SJSA1 (cell line): ENCODE data around the gene KIF5A. TPM values are rescaled to one million over a fixed set of nuclear protein-coding genes. Genes with fewer than 3 reads are reported as not detected.
"Not testable (repeated sequence)": the region's sequence is repeated elsewhere in the genome, so short reads cannot be mapped to it uniquely, and the experiment has no call there.

Experiments
- DNase-seq, 2 experiments: peaks; one replicate each; pipeline ENCODE4 v3.0.0-alpha.2; 2015 to 2020; ENCODE audit warnings: low spot score in 2 of 2, low read depth in 1 of 2
- H3K27ac ChIP-seq: fragments of 250-450 bp; sonication (Bioruptor Pico); 2 replicates; pipeline ENCODE4 v1.5.1; 2020; ENCODE audit warnings: mild to moderate bottlenecking, moderate library complexity
- H3K27me3 ChIP-seq: fragments of 250-450 bp; sonication (Bioruptor Pico); replicated peaks from 2 replicates; pipeline ENCODE4 v1.5.1; 2020; ENCODE audit warnings: mild to moderate bottlenecking, moderate library complexity
- H3K36me3 ChIP-seq: fragments of 250-450 bp; sonication (Bioruptor Pico); 2 replicates; pipeline ENCODE4 v1.5.1; 2020; ENCODE audit warnings: mild to moderate bottlenecking
- H3K4me1 ChIP-seq: fragments of 250-450 bp; sonication (Bioruptor Pico); replicated peaks from 2 replicates; pipeline ENCODE4 v1.6.1; 2021; ENCODE audit warnings: mild to moderate bottlenecking
- H3K4me3 ChIP-seq: fragments of 250-450 bp; sonication (Bioruptor Pico); 2 replicates; pipeline ENCODE4 v1.5.1; 2020; ENCODE audit warnings: mild to moderate bottlenecking
- H3K9me3 ChIP-seq: fragments of 250-450 bp; sonication (Bioruptor Pico); replicated peaks from 2 replicates; pipeline ENCODE4 v1.5.1; 2020; ENCODE audit warnings: mild to moderate bottlenecking
- total RNA-seq: library from RNA; depleted of rRNA; stranded (reverse); fragments of >200 nt; shearing (Covaris generic); gene quantifications from 2 replicates; pipeline ENCODE4 v1.2.3, GENCODE V29; 2014

KIF5A gene
- total RNA-seq, 1 experiment from 2014 or later = 2.1 TPM

DNA sequence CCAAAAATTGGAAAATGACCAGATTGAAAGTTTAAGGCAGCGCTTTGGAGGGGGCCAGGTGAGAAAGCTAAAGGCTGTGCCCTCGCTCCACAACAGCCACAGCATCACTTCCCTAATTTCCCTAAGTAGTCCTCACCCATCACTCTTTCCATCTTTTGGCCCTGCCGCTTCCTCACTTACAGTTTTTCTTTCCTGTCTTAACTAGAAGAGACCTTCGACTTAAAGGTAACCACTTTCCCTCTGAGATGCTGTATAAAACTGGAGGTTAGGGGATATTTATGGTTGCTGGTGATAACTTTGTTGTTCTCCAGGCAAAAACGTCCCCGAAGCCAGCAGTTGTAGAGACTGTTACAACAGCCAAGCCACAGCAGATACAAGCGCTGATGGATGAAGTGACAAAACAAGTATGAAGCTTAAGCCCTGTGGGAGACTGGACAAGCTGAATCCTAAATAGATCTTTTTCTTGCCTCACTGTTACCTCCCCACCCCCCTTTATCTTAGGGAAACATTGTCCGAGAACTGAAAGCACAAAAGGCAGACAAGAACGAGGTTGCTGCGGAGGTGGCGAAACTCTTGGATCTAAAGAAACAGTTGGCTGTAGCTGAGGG lies 33.8 kb upstream of the KIF5A start:
- H3K27ac ChIP-seq = no peak overlapping the region
- H3K4me1 ChIP-seq = peaks cover 33% of the 10 kb centered on the region
- no peaks in the 10 kb centered on the region for H3K27me3 ChIP-seq
- DNase-seq = peak in 1 of 2 experiments; percentile 92
- H3K9me3 ChIP-seq = no peaks in the 10 kb centered on the region
- H3K4me3 ChIP-seq = no peak overlapping the region
- H3K36me3 ChIP-seq = peaks cover 93% of the 10 kb centered on the region

DNA sequence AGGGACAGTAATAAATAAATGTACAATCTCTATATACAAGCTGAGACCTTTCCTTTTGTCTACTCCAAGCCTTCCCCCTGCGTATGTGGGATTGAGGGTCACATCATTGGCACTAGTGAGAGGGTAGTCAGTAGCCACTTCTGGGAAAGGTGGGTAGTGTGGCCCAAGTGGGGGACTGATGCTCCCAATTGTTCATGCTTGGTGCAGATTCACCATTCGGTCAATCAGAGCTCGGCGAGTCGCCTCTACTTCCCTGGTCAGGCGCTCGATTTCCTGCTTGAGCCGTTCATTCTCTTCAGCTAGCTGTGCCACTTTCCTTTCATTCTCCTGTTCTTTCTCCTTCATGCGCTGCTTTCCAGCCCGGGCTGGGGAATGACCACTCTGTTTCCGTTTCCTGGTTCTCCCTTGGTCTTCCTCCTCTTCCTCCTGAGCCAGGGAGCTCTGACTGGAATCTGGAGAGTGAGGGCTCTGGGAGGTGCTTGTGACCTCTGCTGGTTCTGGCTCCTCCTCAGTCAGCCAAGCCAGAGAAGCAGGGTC lies 33.2 kb upstream of the KIF5A start:
- H3K27ac ChIP-seq = no peak overlapping the region
- H3K9me3 ChIP-seq = no peaks in the 10 kb centered on the region
- H3K27me3 ChIP-seq = no peaks in the 10 kb centered on the region
- H3K4me1 ChIP-seq = peaks cover 39% of the 10 kb centered on the region
- DNase-seq = peak in 1 of 2 experiments; percentile 95
- no peak overlapping the region for H3K4me3 ChIP-seq
- peaks cover 86% of the 10 kb centered on the region for H3K36me3 ChIP-seq

DNA sequence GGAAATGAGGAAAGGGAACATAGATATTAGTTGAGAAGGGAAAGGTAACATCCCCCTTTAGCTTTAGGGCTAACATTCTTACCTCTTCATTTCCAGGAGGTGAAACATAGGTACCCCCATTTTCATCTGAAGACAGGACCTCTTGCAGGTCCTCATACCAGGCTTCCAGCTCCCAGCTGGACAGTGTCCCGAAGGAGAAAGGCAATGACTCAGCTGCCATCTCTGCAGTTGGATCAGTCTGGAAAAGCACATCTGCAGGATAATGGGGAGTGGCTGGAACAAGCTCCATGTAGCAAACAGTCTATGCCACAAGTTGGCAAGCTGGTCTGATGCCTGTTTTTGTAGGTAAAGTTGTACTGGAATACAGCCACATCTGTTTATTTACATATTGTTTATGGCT lies 32.7 kb upstream of the KIF5A start:
- Histone ChIP-seq H3K27ac (no peak overlapping the region), H3K9me3 (no peaks in the 10 kb centered on the region), H3K36me3 (peaks cover 81% of the 10 kb centered on the region), H3K4me3 (no peak overlapping the region), H3K27me3 (no peaks in the 10 kb centered on the region), H3K4me1 (peaks cover 44% of the 10 kb centered on the region)
- peak in 1 of 2 experiments; percentile 98 for DNase-seq

DNA sequence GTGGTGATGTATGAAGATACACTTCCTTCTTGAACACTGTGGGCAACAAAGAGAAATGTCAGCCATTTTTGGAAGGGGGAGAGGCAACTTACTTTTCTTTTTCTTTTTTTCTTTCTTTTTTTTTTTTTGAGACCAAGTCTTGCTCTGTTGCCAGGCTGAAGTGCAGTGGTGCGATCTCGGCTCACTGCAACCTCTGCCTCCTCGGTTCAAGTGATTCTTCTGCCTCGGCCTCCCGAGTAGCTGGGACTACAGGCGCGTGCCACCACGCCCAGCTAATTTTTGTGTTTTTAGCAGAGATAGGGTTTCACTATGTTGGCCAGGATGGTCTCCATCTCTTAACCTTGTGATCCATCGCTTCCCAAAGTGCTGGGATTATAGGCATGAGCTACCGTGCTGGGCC lies 32.1 kb upstream of the KIF5A start:
- Histone ChIP-seq H3K36me3 (peaks cover 76% of the 10 kb centered on the region), H3K27ac (peak overlapping the region; percentile 0), H3K4me1 (peaks cover 47% of the 10 kb centered on the region)
- peak; percentile 79 to 89 for DNase-seq
- H3K9me3 ChIP-seq, H3K27me3 ChIP-seq, H3K4me3 ChIP-seq: not testable (repeated sequence)

DNA sequence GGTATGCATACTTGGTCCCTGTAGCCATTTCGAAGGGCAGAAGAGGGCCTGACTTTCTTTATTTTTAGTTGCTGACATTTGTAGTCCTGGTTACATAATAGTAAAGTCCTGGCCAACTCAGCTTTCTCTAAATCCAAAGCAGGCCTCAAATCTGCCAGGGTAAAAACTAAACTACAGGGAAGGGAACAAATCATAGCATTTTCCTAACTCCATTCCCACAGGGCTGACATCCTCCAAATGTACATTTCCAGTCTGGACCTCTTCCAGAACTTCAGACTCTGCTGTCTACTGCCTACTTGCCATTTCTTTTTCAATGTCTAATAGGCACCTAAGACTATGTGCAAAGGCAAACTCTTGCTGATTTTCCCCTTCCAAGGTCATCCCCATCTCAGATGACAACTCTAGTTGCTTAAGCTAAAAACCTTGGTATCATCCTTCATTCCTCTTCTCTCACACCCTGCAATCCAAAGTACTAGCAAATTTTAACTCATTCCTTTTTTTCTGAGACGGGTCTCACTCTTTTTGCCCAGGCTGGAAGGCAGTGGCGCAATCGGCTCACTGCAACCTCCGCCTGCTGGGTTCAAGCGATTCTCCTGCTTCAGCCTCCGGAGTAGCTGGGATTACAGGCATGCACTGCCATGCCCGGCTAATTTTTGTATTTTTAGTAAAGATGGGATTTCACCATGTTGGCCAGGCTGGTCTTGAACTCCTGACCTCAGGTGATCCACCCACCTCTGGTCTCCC lies 31.5 kb upstream of the KIF5A start:
- Histone ChIP-seq H3K4me3 (peak overlapping the region; percentile 60), H3K36me3 (peaks cover 73% of the 10 kb centered on the region), H3K27ac (peak overlapping the region; percentile 0), H3K9me3 (no peaks in the 10 kb centered on the region), H3K27me3 (no peaks in the 10 kb centered on the region), H3K4me1 (peaks cover 49% of the 10 kb centered on the region)
- DNase-seq = peak; percentile 77 to 82

DNA sequence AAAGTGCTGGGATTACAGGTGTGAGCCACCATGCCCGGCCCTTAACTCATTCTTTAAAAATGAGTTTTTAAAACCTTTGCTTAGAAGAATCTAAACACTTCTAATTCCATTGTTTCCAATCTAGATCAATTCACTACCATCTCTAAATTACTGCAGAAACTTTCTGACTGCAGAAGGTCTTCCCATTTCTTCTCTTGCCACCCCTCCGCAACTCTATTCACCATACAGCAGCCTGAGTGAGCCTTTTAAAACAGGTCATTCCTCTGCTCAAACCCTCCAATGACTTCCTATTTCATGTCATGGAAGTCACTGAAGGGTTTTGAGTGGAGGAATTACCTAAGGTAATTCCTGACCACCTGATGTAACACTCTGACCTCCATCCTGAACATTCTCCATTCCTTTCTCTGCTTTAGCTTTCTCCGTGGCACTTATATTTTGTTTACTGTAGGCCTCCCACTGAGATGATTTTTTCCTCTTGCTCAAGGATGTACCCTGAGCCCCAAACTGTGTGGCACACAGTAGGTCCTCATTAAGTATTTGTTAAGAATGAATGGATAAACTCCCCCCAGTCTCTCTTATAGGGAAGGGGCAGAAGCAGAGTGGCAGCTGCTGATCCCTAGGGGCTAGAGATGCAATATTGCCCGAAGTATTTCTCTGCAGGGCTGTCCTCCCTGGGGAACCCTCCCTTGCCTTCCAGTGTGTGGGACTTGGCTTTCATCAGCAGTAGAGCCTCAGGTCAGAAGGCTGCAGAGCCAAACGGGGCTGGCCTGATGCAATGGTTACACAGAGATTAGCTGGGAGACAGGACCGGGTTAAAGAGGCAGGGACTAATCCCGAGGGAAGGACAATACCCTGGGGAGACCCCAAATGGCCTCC lies 30.7 kb upstream of the KIF5A start:
- Histone ChIP-seq H3K4me1 (peaks cover 58% of the 10 kb centered on the region), H3K36me3 (peaks cover 73% of the 10 kb centered on the region), H3K4me3 (peak overlapping the region; percentile 60), H3K27me3 (no peaks in the 10 kb centered on the region), H3K27ac (peak overlapping the region; percentile 76), H3K9me3 (no peaks in the 10 kb centered on the region)
- DNase-seq = peak in 1 of 2 experiments; percentile 86

DNA sequence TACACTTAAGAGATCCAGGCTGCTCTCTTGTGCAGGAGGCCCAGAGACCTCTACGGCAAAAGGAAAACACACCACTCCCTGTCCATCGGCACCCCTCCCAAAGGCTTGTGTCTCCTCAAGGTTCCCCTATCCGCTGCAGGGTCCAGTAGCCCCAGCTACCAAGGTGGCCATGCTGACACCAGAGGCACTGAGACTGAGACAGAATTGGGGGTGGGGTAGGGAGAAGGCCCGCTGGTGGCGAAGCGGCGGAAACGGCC lies 30.1 kb upstream of the KIF5A start:
- no peak for DNase-seq
- Histone ChIP-seq H3K27ac (peak overlapping the region; percentile 76), H3K9me3 (no peaks in the 10 kb centered on the region), H3K27me3 (no peaks in the 10 kb centered on the region), H3K4me1 (peaks cover 63% of the 10 kb centered on the region), H3K4me3 (peak overlapping the region; percentile 60), H3K36me3 (peaks cover 73% of the 10 kb centered on the region)

DNA sequence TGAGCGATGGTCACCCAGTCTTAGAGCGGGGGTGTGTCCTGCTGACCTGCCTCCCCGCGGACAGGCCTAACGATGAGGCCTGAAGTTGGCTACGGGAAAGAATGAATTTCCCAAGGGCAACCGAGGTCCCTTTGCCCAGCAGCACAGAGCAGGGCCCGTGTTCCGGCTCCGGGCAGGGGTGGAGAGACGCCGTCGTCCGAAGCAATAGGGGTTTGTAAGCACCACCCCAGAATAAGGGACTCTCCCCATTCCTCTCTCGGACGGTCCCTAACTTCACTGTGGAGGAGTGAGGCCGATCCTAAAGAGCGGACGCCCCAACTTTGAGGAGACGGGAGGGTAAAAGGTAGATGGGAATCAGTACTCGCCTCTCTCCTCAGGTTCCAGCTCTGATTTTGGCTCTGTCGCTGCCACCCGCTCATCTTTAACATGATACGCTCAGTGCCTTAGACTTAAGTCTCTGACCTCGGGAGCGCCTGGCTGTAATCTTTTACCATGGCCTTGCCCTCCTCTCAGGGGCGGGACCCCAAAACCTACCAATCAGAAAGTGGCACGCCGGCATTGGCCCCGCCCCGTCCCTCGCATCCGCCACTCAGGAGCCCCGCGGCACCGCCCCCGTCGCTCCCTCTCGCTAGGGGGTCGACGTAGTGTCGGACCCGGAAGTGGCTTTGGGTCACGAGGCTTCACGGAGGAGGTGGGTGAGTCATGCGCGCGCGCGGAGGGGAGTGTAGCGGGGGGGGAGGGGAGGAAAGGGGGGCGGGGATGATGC lies 29.6 kb upstream of the KIF5A start, which contains the start of gene DDIT3:
DDIT3 (minus strand) TSS at position 462 of the 766 bp plus-strand sequence. CDS start 3,108 bp downstream, outside the sequence.
- Histone ChIP-seq H3K36me3 (peaks cover 73% of the 10 kb centered on the region), H3K27me3 (no peaks in the 10 kb centered on the region), H3K4me3 (peak within 1 kb of the TSS; percentile 60), H3K4me1 (peaks cover 66% of the 10 kb centered on the region), H3K9me3 (no peaks in the 10 kb centered on the region), H3K27ac (peak within 1 kb of the TSS; percentile 95)
- DNase-seq = no peak

DNA sequence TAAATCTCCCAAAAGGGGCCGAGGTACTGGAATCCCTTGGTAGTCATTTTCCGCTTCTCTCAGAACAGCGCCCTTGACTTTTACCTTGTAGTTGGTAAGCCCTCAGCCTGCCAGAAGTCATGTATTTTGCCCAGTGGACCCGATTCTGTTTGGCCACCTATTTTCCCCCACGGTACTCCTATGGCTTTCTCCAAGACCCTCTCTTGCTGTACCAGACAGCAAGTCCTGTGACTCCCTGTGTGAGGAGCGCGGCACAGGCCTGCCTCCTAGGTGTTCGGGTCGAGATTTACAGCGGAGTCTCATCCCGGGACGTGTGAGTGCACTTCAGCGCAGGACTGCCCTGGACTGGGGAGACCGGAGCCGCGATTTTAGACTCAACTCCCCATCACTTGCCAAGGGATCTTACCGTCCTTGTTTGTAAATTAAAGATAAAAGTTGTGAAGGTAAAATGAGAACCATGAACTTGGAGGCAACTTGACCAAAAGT lies 28.3 kb upstream of the KIF5A start:
- DNase-seq = no peak
- Histone ChIP-seq H3K27me3 (no peaks in the 10 kb centered on the region), H3K9me3 (no peaks in the 10 kb centered on the region), H3K4me3 (peak overlapping the region; percentile 51), H3K4me1 (peaks cover 66% of the 10 kb centered on the region), H3K36me3 (peaks cover 73% of the 10 kb centered on the region), H3K27ac (peak overlapping the region; percentile 95)

DNA sequence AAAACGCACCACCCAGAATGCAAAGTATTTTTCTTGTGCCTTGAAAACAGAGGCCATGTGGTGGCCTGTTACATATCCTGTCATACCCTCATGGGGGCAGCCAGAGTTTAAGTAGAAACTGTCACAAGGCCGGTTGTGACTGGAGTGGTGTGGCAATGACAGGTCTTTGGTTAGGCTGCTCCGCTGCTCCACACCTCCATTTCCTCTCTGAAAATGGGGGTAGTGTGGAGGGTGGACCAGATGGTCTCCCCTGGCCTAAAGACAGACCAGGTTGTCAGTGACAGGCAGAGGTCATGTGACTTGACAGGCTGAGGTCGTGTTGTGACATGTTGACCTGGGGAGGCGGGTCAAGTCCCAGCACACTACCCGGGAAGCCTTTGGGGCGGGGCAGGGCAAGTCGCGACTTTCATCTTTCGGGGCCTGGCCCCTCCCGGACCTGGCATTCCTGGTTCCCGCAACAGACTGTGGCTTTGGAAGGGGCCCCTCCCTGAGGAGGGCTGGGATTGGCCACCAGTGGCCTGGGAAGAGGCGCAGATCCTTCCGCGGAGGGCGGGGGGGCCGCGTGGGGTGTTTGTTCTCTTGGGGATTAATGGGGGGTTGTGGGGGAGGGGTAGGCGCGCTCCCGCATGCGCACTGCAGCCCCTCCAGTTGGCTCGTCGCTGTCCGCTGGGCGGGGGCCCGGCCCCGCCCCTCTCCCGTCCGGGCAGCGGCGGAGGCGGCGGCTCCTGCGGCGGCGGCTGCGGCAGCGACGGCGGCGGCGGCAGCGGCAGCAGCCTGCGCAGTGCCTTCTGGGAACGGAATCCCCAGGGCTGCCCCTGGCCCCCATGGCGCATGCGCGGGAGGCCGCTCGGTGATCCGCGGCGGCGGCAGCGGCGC lies 27.6 kb upstream of the KIF5A start, which contains the start of gene MBD6:
MBD6 (plus strand) TSS at position 814 of the 876 bp plus-strand sequence. CDS start 1,480 bp downstream, outside the sequence.
- H3K27ac ChIP-seq = peak within 1 kb of the TSS; percentile 95
- DNase-seq = no peak
- H3K36me3 ChIP-seq = peaks cover 73% of the 10 kb centered on the region
- H3K27me3 ChIP-seq = no peaks in the 10 kb centered on the region
- H3K4me3 ChIP-seq = peak within 1 kb of the TSS; percentile 51
- peaks cover 62% of the 10 kb centered on the region for H3K4me1 ChIP-seq
- no peaks in the 10 kb centered on the region for H3K9me3 ChIP-seq

DNA sequence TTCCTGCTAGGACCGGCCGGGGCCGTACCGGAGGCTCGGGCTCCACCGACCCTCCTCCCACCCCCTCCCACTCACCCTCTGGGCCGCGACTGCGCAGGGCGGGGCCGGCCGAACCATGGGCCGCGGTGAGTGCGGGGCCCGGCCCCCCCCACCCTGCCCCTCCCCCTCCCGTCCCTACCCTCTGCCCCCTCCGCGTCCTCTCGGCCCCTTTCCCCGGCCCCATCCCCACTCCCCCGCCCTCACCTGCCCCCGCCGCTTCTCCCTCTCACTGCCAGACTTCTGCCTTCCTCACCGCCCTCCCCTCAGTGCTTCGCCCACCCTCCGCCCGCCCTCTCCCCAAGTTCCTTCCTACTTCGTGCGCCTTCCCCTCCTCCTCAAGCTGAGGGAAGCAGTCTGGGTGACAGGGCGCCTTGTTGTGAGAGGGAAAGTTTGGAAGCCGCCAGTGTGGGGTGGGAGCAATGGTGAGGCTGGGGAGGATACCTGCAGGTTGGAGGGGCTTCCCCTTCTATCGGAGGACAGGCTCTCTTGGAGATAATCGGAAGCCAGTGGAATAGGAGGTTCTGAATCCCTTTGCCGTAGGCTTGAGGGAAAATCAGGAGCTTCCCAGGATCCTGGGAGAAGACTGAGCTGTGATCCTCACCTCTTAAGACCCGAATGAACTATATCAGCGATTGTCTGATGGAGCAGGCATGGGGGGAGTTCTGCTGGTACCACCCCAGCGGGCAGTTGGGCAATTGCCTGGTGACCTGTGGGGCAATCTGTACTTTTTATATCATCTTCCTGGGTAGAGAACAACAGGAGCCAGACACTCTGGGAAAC lies 26.7 kb upstream of the KIF5A start:
- Histone ChIP-seq H3K27me3 (no peaks in the 10 kb centered on the region), H3K36me3 (peaks cover 73% of the 10 kb centered on the region)

More for the DNA sequence above, 26.7 kb upstream of the KIF5A start:
- H3K9me3 ChIP-seq = no peaks in the 10 kb centered on the region
- peaks cover 54% of the 10 kb centered on the region for H3K4me1 ChIP-seq
- H3K27ac ChIP-seq = peak overlapping the region; percentile 95
- no peak for DNase-seq
- H3K4me3 ChIP-seq = peak overlapping the region; percentile 51
